ENCODE measurements around the gene PPEF2. TPM values are rescaled to one million over a fixed set of nuclear protein-coding genes. Genes with fewer than 3 reads are reported as not detected.

Gene PPEF2
- total RNA-seq, 1 experiment from 2014 or later, result not detected

GRCh38 chr4:75823812-75824211, 78.4 kb downstream of the PPEF2 start:
- Histone ChIP-seq H3K23me2 (ENCODE audit: insufficient read length, low read depth, low read length, poor library complexity, severe bottlenecking) (no peaks in the 10 kb centered on the region), H4K91ac (ENCODE audit: insufficient read length, low read depth, low read length) (no peak overlapping the region), H2BK15ac (ENCODE audit: low read depth, low read length) (no peak overlapping the region), H3K56ac (ENCODE audit: insufficient read length, low read depth, low read length) (no peak overlapping the region), H3K9ac (ENCODE audit: extremely low read depth, insufficient read length, low read length) (no peak overlapping the region), H4K5ac (ENCODE audit: insufficient read length, low read depth, low read length) (no peak overlapping the region), H2AFZ (ENCODE audit: low read length) (no peak overlapping the region), H3K79me1 (ENCODE audit: insufficient read depth, low read depth, low read length, poor library complexity, severe bottlenecking) (no peaks in the 10 kb centered on the region), H4K8ac (replicated peaks; ENCODE audit: insufficient read length, low read depth, low read length) (no peak overlapping the region), H2BK12ac (ENCODE audit: insufficient read length, low read depth, low read length) (no peak overlapping the region), H3K18ac (ENCODE audit: insufficient read length, low read depth, low read length) (no peak overlapping the region), H3K9me3 (ENCODE audit: control insufficient read depth, low read depth, low read length) (no peaks in the 10 kb centered on the region), H3K79me2 (ENCODE audit: insufficient read depth, low read length) (no peaks in the 10 kb centered on the region), H3K4me1 (ENCODE audit: insufficient read depth, low read length) (no peaks in the 10 kb centered on the region), H4K20me1 (ENCODE audit: control insufficient read depth, insufficient read depth, insufficient read length) (no peaks in the 10 kb centered on the region), H3K14ac (ENCODE audit: insufficient read depth, low read length) (no peak overlapping the region), H2BK20ac (ENCODE audit: low read depth, low read length, poor library complexity, severe bottlenecking) (no peak overlapping the region), H3K4me2 (ENCODE audit: insufficient read depth, insufficient read length, low read length) (no peak overlapping the region), H3K27ac (ENCODE audit: insufficient read length, low read depth, low read length) (no peak overlapping the region), H3K4ac (ENCODE audit: low read depth, low read length) (no peak overlapping the region), H2BK5ac (ENCODE audit: insufficient read length, low read length) (no peak overlapping the region), H2BK120ac (ENCODE audit: low read depth, low read length, poor library complexity, severe bottlenecking) (no peak overlapping the region), H2AK5ac (ENCODE audit: insufficient read length, low read length) (no peak overlapping the region), H3K27me3 (ENCODE audit: insufficient read depth, low read length) (no peaks in the 10 kb centered on the region), H3K23ac (ENCODE audit: insufficient read length, low read depth, low read length) (no peak overlapping the region), H3T11ph (ENCODE audit: low read length) (no peak overlapping the region)
- Mint-ChIP-seq H3K27ac (0 out of 7 replicates have a peak overlapping the region, but pooled peaks of 1 of the 3 experiments have one; percentile 14), H3K27me3 (ENCODE audit: low read depth) (no peaks in the 10 kb centered on the region), H3K9me3 (no peaks in the 10 kb centered on the region), H3K4me1 (peaks cover 0 to 4% of the 10 kb centered on the region in 2 experiments; a peak in 1 of 4 replicates), H3K36me3 (ENCODE audit: insufficient read depth in 1 of 3, low read depth in 3 of 3) (no peaks in the 10 kb centered on the region), H3K4me3 (no peak overlapping the region)
- TF ChIP-seq CTCF (conservative IDR thresholded peaks at IDR 0.05), result no peak
- no peak for DNase-seq
- no CpG with 5 or more reads among the region's 2 CpGs for WGBS (ENCODE audit: extremely low coverage, insufficient read length, low lambda C conversion rate)

Data from H9 (cell line).